Neural progenitor cell (in vitro differentiated cells): ENCODE measurements around the gene SMARCA5. TPM values are rescaled to one million over a fixed set of nuclear protein-coding genes. Genes with fewer than 3 reads are reported as not detected.
A peak's percentile ranks its signal among the peaks of the same experiment; 100 is the strongest.

Experiments used
- DNase-seq: peaks from one replicate; pipeline ENCODE4 v3.0.0-alpha.2; 2016; ENCODE audit warnings: low spot score
- H2AFZ ChIP-seq: fragments of 200-600 bp; sonication (generic); replicated peaks from 2 replicates; pipeline ENCODE4 v1.6.1; 2016; ENCODE audit warnings: antibody characterized with exemption
- H3F3A ChIP-seq: fragments of 200-600 bp; sonication (generic); 2 replicates; pipeline ENCODE4 v1.6.1; 2016; ENCODE audit warnings: antibody characterized with exemption, low read depth
- H3K27ac ChIP-seq: fragments of 200-600 bp; sonication (generic); 2 replicates; pipeline ENCODE4 v1.5.1; 2016; ENCODE audit warnings: mild to moderate bottlenecking
- H3K27me3 ChIP-seq: fragments of 200-600 bp; sonication (generic); 2 replicates; pipeline ENCODE4 v1.6.1; 2016; ENCODE audit warnings: mild to moderate bottlenecking, moderate library complexity
- H3K36me3 ChIP-seq: fragments of 200-600 bp; sonication (generic); 2 replicates; pipeline ENCODE4 v1.5.1; 2016
- H3K4me1 ChIP-seq: fragments of 200-600 bp; sonication (generic); 2 replicates; pipeline ENCODE4 v1.6.1; 2016; ENCODE audit warnings: mixed run types
- H3K4me2 ChIP-seq: fragments of 200-600 bp; sonication (generic); 2 replicates; pipeline ENCODE4 v1.6.1; 2016
- H3K4me3 ChIP-seq: fragments of 200-600 bp; sonication (generic); 2 replicates; pipeline ENCODE4 v1.5.1; 2016
- H3K79me2 ChIP-seq: fragments of 200-600 bp; sonication (generic); 2 replicates; pipeline ENCODE4 v1.6.1; 2016; ENCODE audit warnings: low read depth
- H3K9ac ChIP-seq: fragments of 200-600 bp; sonication (generic); 2 replicates; pipeline ENCODE4 v1.6.1; 2016
- H3K9me3 ChIP-seq: fragments of 200-600 bp; sonication (generic); 2 replicates; pipeline ENCODE4 v1.5.1; 2016; ENCODE audit warnings: low read depth
- H4K20me1 ChIP-seq: fragments of 200-600 bp; sonication (generic); 2 replicates; pipeline ENCODE4 v1.6.1; 2016; ENCODE audit warnings: low read depth
- H3K27ac Mint-ChIP-seq: 3 replicates; pipeline ENCODE4 v1.8.0; 2021; ENCODE audit warnings: mixed read lengths
- H3K27me3 Mint-ChIP-seq: 2 replicates; pipeline ENCODE4 v1.8.0; 2022; ENCODE audit warnings: low read depth, mild to moderate bottlenecking, inconsistent platforms, moderate library complexity, mixed read lengths; ENCODE audit not compliant: insufficient read depth
- H3K36me3 Mint-ChIP-seq: 3 replicates; pipeline ENCODE4 v1.8.0; 2021; ENCODE audit warnings: mixed read lengths
- H3K4me1 Mint-ChIP-seq: 3 replicates; pipeline ENCODE4 v1.8.0; 2021; ENCODE audit warnings: mixed read lengths
- H3K4me3 Mint-ChIP-seq: 3 replicates; pipeline ENCODE4 v1.8.0; 2021; ENCODE audit warnings: mild to moderate bottlenecking, moderate library complexity, mixed read lengths
- H3K9me3 Mint-ChIP-seq: 3 replicates; pipeline ENCODE4 v1.8.0; 2020; ENCODE audit warnings: mixed read lengths
- CTCF ChIP-seq: fragments of 200-600 bp; sonication (generic); IDR thresholded peaks from 2 replicates; pipeline ENCODE4 v1.5.1; 2017; ENCODE audit warnings: antibody characterized with exemption, mild to moderate bottlenecking
- EZH2 ChIP-seq: fragments of 200-600 bp; sonication (generic); IDR thresholded peaks from 2 replicates; pipeline ENCODE4 v1.6.1; 2017; ENCODE audit warnings: antibody characterized with exemption, mild to moderate bottlenecking, moderate library complexity
- EZH2phosphoT487 ChIP-seq: fragments of 200-600 bp; sonication (generic); IDR thresholded peaks from 2 replicates; pipeline ENCODE4 v1.6.1; 2017; ENCODE audit warnings: antibody characterized with exemption
- total RNA-seq: library from RNA; depleted of rRNA; stranded (reverse); fragments of >200 nt; gene quantifications from 2 replicates; pipeline ENCODE4 v1.2.3, GENCODE V29; 2015; ENCODE audit warnings: low replicate concordance

Gene SMARCA5
- total RNA-seq, 1 donor from 2014 or later: 176 TPM

GRCh38 chr4:143514497-143514896 is 995 bp downstream of the SMARCA5 start:
- H3K4me2 ChIP-seq: peak overlapping the region; percentile 92
- Mint-ChIP-seq H3K4me3 (peak overlapping the region; percentile 99), H3K4me1 (peaks cover 28% of the 10 kb centered on the region), H3K9me3 (peaks cover 3% of the 10 kb centered on the region), H3K27me3 (no peaks in the 10 kb centered on the region), H3K36me3 (peaks cover 21% of the 10 kb centered on the region), H3K27ac (peak overlapping the region; percentile 98)
- no peak overlapping the region for H2AFZ ChIP-seq
- no peaks in the 10 kb centered on the region for H3K27me3 ChIP-seq
- no peaks in the 10 kb centered on the region for H3K9me3 ChIP-seq
- H3K79me2 ChIP-seq: peaks cover 59% of the 10 kb centered on the region
- H3K4me3 ChIP-seq: peak overlapping the region; percentile 92
- peak overlapping the region; percentile 92 for H3K9ac ChIP-seq
- peaks cover 15% of the 10 kb centered on the region for H3F3A ChIP-seq
- DNase-seq: peak; percentile 90
- peak overlapping the region; percentile 97 for H3K27ac ChIP-seq
- H3K36me3 ChIP-seq: peaks cover 12% of the 10 kb centered on the region
- peaks cover 50% of the 10 kb centered on the region for H4K20me1 ChIP-seq
- H3K4me1 ChIP-seq: peaks cover 9% of the 10 kb centered on the region
- TF ChIP-seq EZH2phosphoT487 (no peak), EZH2 (no peak)

GRCh38 chr4:143514901-143515300 is 1.4 kb downstream of the SMARCA5 start:
- peaks cover 12% of the 10 kb centered on the region for H3K36me3 ChIP-seq
- H3K9me3 ChIP-seq: no peaks in the 10 kb centered on the region
- H3K4me2 ChIP-seq: peak overlapping the region; percentile 92
- Mint-ChIP-seq H3K4me1 (peaks cover 30% of the 10 kb centered on the region), H3K36me3 (peaks cover 25% of the 10 kb centered on the region), H3K27ac (peak overlapping the region; percentile 1), H3K9me3 (peaks cover 3% of the 10 kb centered on the region), H3K27me3 (no peaks in the 10 kb centered on the region), H3K4me3 (peak overlapping the region; percentile 99)
- H2AFZ ChIP-seq: no peak overlapping the region
- H4K20me1 ChIP-seq: peaks cover 54% of the 10 kb centered on the region
- peak overlapping the region; percentile 92 for H3K9ac ChIP-seq
- H3K4me3 ChIP-seq: peak overlapping the region; percentile 92
- peaks cover 63% of the 10 kb centered on the region for H3K79me2 ChIP-seq
- peaks cover 9% of the 10 kb centered on the region for H3K4me1 ChIP-seq
- H3K27ac ChIP-seq: no peak overlapping the region
- TF ChIP-seq EZH2: no peak
- TF ChIP-seq EZH2phosphoT487: no peak
- no peak for TF ChIP-seq CTCF
- no peak for DNase-seq
- H3K27me3 ChIP-seq: no peaks in the 10 kb centered on the region
- peaks cover 15% of the 10 kb centered on the region for H3F3A ChIP-seq

GRCh38 chr4:143515905-143516304 is 2.4 kb downstream of the SMARCA5 start:
- H3K9me3 ChIP-seq: no peaks in the 10 kb centered on the region
- peaks cover 12% of the 10 kb centered on the region for H3K36me3 ChIP-seq
- peak overlapping the region; percentile 99 for H3K4me3 Mint-ChIP-seq
- no peak for DNase-seq
- H3K9ac ChIP-seq: peak overlapping the region; percentile 92
- peaks cover 30% of the 10 kb centered on the region for H3K4me1 Mint-ChIP-seq
- peaks cover 27% of the 10 kb centered on the region for H3K36me3 Mint-ChIP-seq
- peaks cover 64% of the 10 kb centered on the region for H4K20me1 ChIP-seq
- no peaks in the 10 kb centered on the region for H3K27me3 ChIP-seq
- H3K79me2 ChIP-seq: peaks cover 73% of the 10 kb centered on the region
- no peak for TF ChIP-seq EZH2phosphoT487
- no peak overlapping the region for H3K27ac Mint-ChIP-seq
- H3K4me2 ChIP-seq: peak overlapping the region; percentile 92
- H3K4me3 ChIP-seq: peak overlapping the region; percentile 92
- H3K4me1 ChIP-seq: peaks cover 9% of the 10 kb centered on the region
- no peaks in the 10 kb centered on the region for H3K27me3 Mint-ChIP-seq
- H3F3A ChIP-seq: peaks cover 15% of the 10 kb centered on the region
- H3K9me3 Mint-ChIP-seq: peaks cover 3% of the 10 kb centered on the region
- H3K27ac ChIP-seq: no peak overlapping the region
- no peak overlapping the region for H2AFZ ChIP-seq

GRCh38 chr4:143517764-143518163 is 4.3 kb downstream of the SMARCA5 start:
- Mint-ChIP-seq H3K4me1 (peaks cover 30% of the 10 kb centered on the region), H3K27ac (no peak overlapping the region), H3K4me3 (no peak overlapping the region), H3K9me3 (peaks cover 3% of the 10 kb centered on the region), H3K36me3 (peaks cover 37% of the 10 kb centered on the region), H3K27me3 (no peaks in the 10 kb centered on the region)
- H3K4me2 ChIP-seq: no peak overlapping the region
- H3K27ac ChIP-seq: no peak overlapping the region
- no peak overlapping the region for H2AFZ ChIP-seq
- H3K4me3 ChIP-seq: no peak overlapping the region
- no peak overlapping the region for H3K9ac ChIP-seq
- TF ChIP-seq EZH2 (no peak), EZH2phosphoT487 (no peak), CTCF (no peak)
- peaks cover 83% of the 10 kb centered on the region for H4K20me1 ChIP-seq
- H3F3A ChIP-seq: peaks cover 15% of the 10 kb centered on the region
- H3K36me3 ChIP-seq: peaks cover 29% of the 10 kb centered on the region
- H3K9me3 ChIP-seq: no peaks in the 10 kb centered on the region
- no peak for DNase-seq
- H3K79me2 ChIP-seq: peaks cover 92% of the 10 kb centered on the region
- no peaks in the 10 kb centered on the region for H3K27me3 ChIP-seq
- H3K4me1 ChIP-seq: peaks cover 9% of the 10 kb centered on the region
